MM.1S (cell line): Measurements from ENCODE around the gene LPCAT1.

Experiments
- CTCF ChIP-seq: fragments of 300-600 bp; sonication (generic); IDR thresholded peaks from 2 replicates; pipeline ENCODE4 v1.5.1; 2016; ENCODE audit warnings: antibody characterized with exemption, low read length, mixed read lengths
- EZH2 ChIP-seq: fragments of 300-600 bp; sonication (generic); optimal IDR thresholded peaks from 2 replicates; pipeline ENCODE3; 2017; ENCODE audit warnings: low read depth, mild to moderate bottlenecking, antibody characterized with exemption, low read length, mixed read lengths
- EZH2phosphoT487 ChIP-seq: fragments of 300-600 bp; sonication (generic); IDR thresholded peaks from 2 replicates; pipeline ENCODE4 v1.6.1; 2018; ENCODE audit warnings: antibody characterized with exemption, low read length

GRCh38 chr5:1424716-1425115, 99.0 kb downstream of the LPCAT1 start:
- TF ChIP-seq CTCF: no peak
- no peak for TF ChIP-seq EZH2phosphoT487
- TF ChIP-seq EZH2: no peak
